Lung (tissue), 12 donors: ENCODE data around the gene AQP9. TPM values are rescaled to one million over a fixed set of nuclear protein-coding genes. Genes with fewer than 3 reads are reported as not detected.

Experiments used
- ATAC-seq: fragments of 200-7000 bp; cut with Tn5 transposase; one replicate; pipeline ENCODE4 v1.9.1; 2020; ENCODE audit warnings: moderate number of reproducible peaks; ENCODE audit not compliant: insufficient read depth, low FRiP score
- DNase-seq, 3 donors: peaks; one replicate each; pipeline ENCODE4 v3.0.0-alpha.2; 2013 to 2017
- H3K27ac ChIP-seq, 2 donors: one replicate each; pipeline ENCODE4 v1.5.1; 2013; ENCODE audit warnings: mild to moderate bottlenecking in 2 of 2, moderate library complexity in 2 of 2, control low read depth in 1 of 2, inconsistent platforms in 1 of 2, low read depth in 1 of 2, low read length in 1 of 2
- H3K27me3 ChIP-seq, 3 donors: one replicate each; pipeline ENCODE4 v1.5.1; 2013; ENCODE audit warnings: low read length in 2 of 3; ENCODE audit not compliant: control insufficient read depth in 3 of 3, insufficient read depth in 3 of 3
- H3K36me3 ChIP-seq, 4 donors: one replicate each; pipeline ENCODE4 v1.5.1; 2013; ENCODE audit warnings: low read length in 4 of 4, mild to moderate bottlenecking in 1 of 4, moderate library complexity in 1 of 4; ENCODE audit not compliant: control insufficient read depth in 4 of 4, insufficient read depth in 4 of 4
- H3K4me1 ChIP-seq, 5 donors: one replicate each; pipeline ENCODE4 v1.5.1; 2013; ENCODE audit warnings: low read length in 5 of 5, mild to moderate bottlenecking in 2 of 5, moderate library complexity in 1 of 5; ENCODE audit not compliant: control insufficient read depth in 5 of 5, insufficient read depth in 5 of 5
- H3K4me3 ChIP-seq: one replicate; pipeline ENCODE4 v1.5.1; 2013; ENCODE audit warnings: mild to moderate bottlenecking, control low read depth, moderate library complexity
- H3K9ac ChIP-seq, 2 donors: one replicate each; pipeline ENCODE4 v1.5.1; 2013; ENCODE audit warnings: low read length in 2 of 2, control low read depth in 1 of 2; ENCODE audit not compliant: insufficient read depth in 1 of 2
- H3K9me3 ChIP-seq, 4 donors: one replicate each; pipeline ENCODE4 v1.5.1; 2013; ENCODE audit warnings: low read length in 3 of 4, mild to moderate bottlenecking in 1 of 4, moderate library complexity in 1 of 4; ENCODE audit not compliant: control insufficient read depth in 4 of 4, insufficient read depth in 3 of 4
- CTCF ChIP-seq: IDR thresholded peaks from 2 replicates; pipeline ENCODE4 v1.5.1; 2012; ENCODE audit warnings: mild to moderate bottlenecking; ENCODE audit errors: control extremely low read depth, extremely low read depth
- WGBS, 2 donors: extraction: QIAGEN DNeasy Blood & Tissue Kit; methylation state at CpG; one replicate each; pipeline ENCODE4 v1.1.7; 2013; 5-methylcytosine and 5-hydroxymethylcytosine counted together
- polyA plus RNA-seq, 2 donors: library from polyadenylated mRNA; stranded (reverse); fragments of 200-250 nt; gene quantifications; one replicate each; pipeline ENCODE4 v1.2.1, GENCODE V29; 2013
- total RNA-seq, 2 donors: library from RNA; depleted of rRNA in 1 of 2; stranded (reverse); fragments of >200 nt in 1 of 2; gene quantifications; one replicate each; pipeline ENCODE4 v1.2.1, GENCODE V29; 2014 to 2021
- donor health status: control.
- donor health status: control.
- donor health status: Bipolar disorder and iron deficiency.
- donor health status: healthy.
- donor health status: DM: yes; HTN: yes; CAD: no.

AQP9 gene
- total and polyA plus RNA-seq, 4 donors: 6.1 to 329 (median 21.9) TPM

- Histone ChIP-seq H3K4me3 (no peak overlapping the region), H3K27me3 (no peaks in the 10 kb centered on the region), H3K36me3 (no peaks in the 10 kb centered on the region), H3K4me1 (no peaks in the 10 kb centered on the region), H3K9me3 (no peaks in the 10 kb centered on the region), H3K9ac (no peak overlapping the region), H3K27ac (no peak overlapping the region)
- no peak for TF ChIP-seq CTCF
- DNase-seq (no peak), ATAC-seq (no peak)
Observed at GRCh38 chr15:58148120-58148519, 9.9 kb downstream of the AQP9 start.

- no peaks in the 10 kb centered on the region for H3K36me3 ChIP-seq
- 63 to 75% methylated on average over 4 of the region's 4 CpGs for WGBS, 2 donors
- H3K4me1 ChIP-seq: no peaks in the 10 kb centered on the region
- H3K27me3 ChIP-seq: no peaks in the 10 kb centered on the region
- H3K9ac ChIP-seq: no peak overlapping the region
- DNase-seq (no peak), ATAC-seq (no peak)
- H3K27ac ChIP-seq: no peak overlapping the region
- H3K9me3 ChIP-seq: no peaks in the 10 kb centered on the region
- no peak overlapping the region for H3K4me3 ChIP-seq
- TF ChIP-seq CTCF: no peak
Observed at GRCh38 chr15:58148633-58149445, 10.7 kb downstream of the AQP9 start.

GRCh38 chr15:58154769-58155168 is 16.6 kb downstream of the AQP9 start:
- 97 to 99% methylated on average over 2 of the region's 2 CpGs for WGBS, 2 donors
- Histone ChIP-seq H3K9ac (no peak overlapping the region), H3K36me3 (no peaks in the 10 kb centered on the region), H3K4me1 (peaks cover 0 to 12% (median 0%) of the 10 kb centered on the region in 5 donors), H3K4me3 (no peak overlapping the region), H3K27me3 (no peaks in the 10 kb centered on the region), H3K9me3 (no peaks in the 10 kb centered on the region), H3K27ac (no peak overlapping the region)
- DNase-seq (no peak), ATAC-seq (no peak)
- TF ChIP-seq CTCF: no peak
